Stomach (tissue), 4 donors: Measurements from ENCODE around the gene UHRF1.
A peak's percentile ranks its signal among the peaks of the same experiment; 100 is the strongest.

Source experiments
- EP300 ChIP-seq: sonication (generic); formaldehyde crosslinking; IDR thresholded peaks from one replicate; pipeline ENCODE4 v1.6.1; 2017; ENCODE audit warnings: antibody characterized with exemption
- TF ChIP-seq, protein P1 (sequence below), 7 experiments: fragments of 450-650 bp in 4 of 7; fragments of 200-600 bp in 3 of 7; sonication (generic) in 3 of 7; IDR thresholded peaks; one replicate each; pipeline ENCODE4 v1.5.1; 2016 to 2019; ENCODE audit warnings: antibody characterized with exemption in 7 of 7, control low read depth in 2 of 7, mild to moderate bottlenecking in 1 of 7

- peak; percentile 29 for TF ChIP-seq EP300
- TF ChIP-seq, protein P1, sequence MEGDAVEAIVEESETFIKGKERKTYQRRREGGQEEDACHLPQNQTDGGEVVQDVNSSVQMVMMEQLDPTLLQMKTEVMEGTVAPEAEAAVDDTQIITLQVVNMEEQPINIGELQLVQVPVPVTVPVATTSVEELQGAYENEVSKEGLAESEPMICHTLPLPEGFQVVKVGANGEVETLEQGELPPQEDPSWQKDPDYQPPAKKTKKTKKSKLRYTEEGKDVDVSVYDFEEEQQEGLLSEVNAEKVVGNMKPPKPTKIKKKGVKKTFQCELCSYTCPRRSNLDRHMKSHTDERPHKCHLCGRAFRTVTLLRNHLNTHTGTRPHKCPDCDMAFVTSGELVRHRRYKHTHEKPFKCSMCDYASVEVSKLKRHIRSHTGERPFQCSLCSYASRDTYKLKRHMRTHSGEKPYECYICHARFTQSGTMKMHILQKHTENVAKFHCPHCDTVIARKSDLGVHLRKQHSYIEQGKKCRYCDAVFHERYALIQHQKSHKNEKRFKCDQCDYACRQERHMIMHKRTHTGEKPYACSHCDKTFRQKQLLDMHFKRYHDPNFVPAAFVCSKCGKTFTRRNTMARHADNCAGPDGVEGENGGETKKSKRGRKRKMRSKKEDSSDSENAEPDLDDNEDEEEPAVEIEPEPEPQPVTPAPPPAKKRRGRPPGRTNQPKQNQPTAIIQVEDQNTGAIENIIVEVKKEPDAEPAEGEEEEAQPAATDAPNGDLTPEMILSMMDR (IDR thresholded peaks at IDR 0.05) = no peak
These were observed 31.4 kb upstream of the UHRF1 start for GRCh38 chr19:4877753-4878490.
